Liver (tissue), 9 donors: ENCODE data around the gene LLGL2. TPM values are rescaled to one million over a fixed set of nuclear protein-coding genes. Genes with fewer than 3 reads are reported as not detected.

Experiments
- DNase-seq: peaks from one replicate; pipeline ENCODE4 v3.0.0-alpha.2; 2017; ENCODE audit warnings: low spot score
- H3K27ac ChIP-seq, 2 donors: one replicate each; pipeline ENCODE4 v1.7.0; 2013; ENCODE audit warnings: inconsistent platforms in 2 of 2, low read length in 2 of 2, control low read depth in 1 of 2, low read depth in 1 of 2, mild to moderate bottlenecking in 1 of 2
- H3K27me3 ChIP-seq, 4 donors: one replicate each; pipeline versions ENCODE4 v1.6.1 to v1.7.0; 2013; ENCODE audit warnings: low read length in 3 of 4, inconsistent platforms in 1 of 4, mild to moderate bottlenecking in 1 of 4, moderate library complexity in 1 of 4; ENCODE audit not compliant: control insufficient read depth in 4 of 4, insufficient read depth in 4 of 4
- H3K36me3 ChIP-seq, 4 donors: one replicate each; pipeline versions ENCODE4 v1.6.1 to v1.7.0; 2013; ENCODE audit warnings: low read length in 3 of 4, mild to moderate bottlenecking in 3 of 4, low read depth in 1 of 4, moderate library complexity in 1 of 4; ENCODE audit not compliant: control insufficient read depth in 4 of 4, insufficient read depth in 3 of 4
- H3K4me1 ChIP-seq, 4 donors: one replicate each; pipeline versions ENCODE4 v1.6.1 to v1.7.0; 2013; ENCODE audit warnings: low read length in 3 of 4, mild to moderate bottlenecking in 3 of 4, moderate library complexity in 1 of 4; ENCODE audit not compliant: control insufficient read depth in 4 of 4, insufficient read depth in 4 of 4
- H3K4me3 ChIP-seq, 3 donors: one replicate each; pipeline versions ENCODE4 v1.6.1 to v1.7.0; 2013; ENCODE audit warnings: low read length in 3 of 3, control low read depth in 1 of 3, low read depth in 1 of 3, mild to moderate bottlenecking in 1 of 3
- H3K9ac ChIP-seq, 2 donors: one replicate each; pipeline ENCODE4 v1.7.0; 2013; ENCODE audit warnings: low read length in 2 of 2, mild to moderate bottlenecking in 2 of 2, moderate library complexity in 2 of 2, control low read depth in 1 of 2, low read depth in 1 of 2
- H3K9me3 ChIP-seq, 4 donors: one replicate each; pipeline versions ENCODE4 v1.6.1 to v1.7.0; 2013; ENCODE audit warnings: low read length in 3 of 4; ENCODE audit not compliant: control insufficient read depth in 4 of 4
- EGR1 ChIP-seq, 2 donors: IDR thresholded peaks; 2 replicates each; pipeline ENCODE4 v1.6.1; 2016 to 2018; ENCODE audit warnings: antibody characterized with exemption in 2 of 2, low read depth in 2 of 2
- FOXA1 ChIP-seq: IDR thresholded peaks from 2 replicates; pipeline ENCODE4 v1.6.1; 2016; ENCODE audit warnings: antibody characterized with exemption
- FOXA2 ChIP-seq: IDR thresholded peaks from 2 replicates; pipeline ENCODE4 v1.6.1; 2016; ENCODE audit warnings: antibody characterized with exemption
- GABPA ChIP-seq, 2 donors: IDR thresholded peaks in 1 of 2; conservative IDR thresholded peaks in 1 of 2; 2 replicates each; pipeline ENCODE4 v1.6.1; 2016; ENCODE audit warnings: antibody characterized with exemption in 2 of 2, mild to moderate bottlenecking in 1 of 2, moderate library complexity in 1 of 2
- HNF4A ChIP-seq, 2 donors: conservative IDR thresholded peaks; 2 replicates each; pipeline ENCODE4 v1.6.1; 2016; ENCODE audit warnings: antibody characterized with exemption in 2 of 2, mild to moderate bottlenecking in 2 of 2
- HNF4G ChIP-seq: IDR thresholded peaks from 2 replicates; pipeline ENCODE4 v1.6.1; 2016; ENCODE audit warnings: antibody characterized with exemption
- JUND ChIP-seq, 2 donors: IDR thresholded peaks; 2 replicates each; pipeline ENCODE4 v1.6.1; 2016; ENCODE audit warnings: antibody characterized with exemption in 2 of 2
- MAX ChIP-seq: IDR thresholded peaks from 2 replicates; pipeline ENCODE4 v1.6.1; 2016; ENCODE audit warnings: antibody characterized with exemption
- NR2F2 ChIP-seq: IDR thresholded peaks from 2 replicates; pipeline ENCODE4 v1.6.1; 2016; ENCODE audit warnings: antibody characterized with exemption
- RAD21 ChIP-seq, 2 donors: IDR thresholded peaks; 2 replicates each; pipeline ENCODE4 v1.6.1; 2016; ENCODE audit warnings: antibody characterized with exemption in 2 of 2, mild to moderate bottlenecking in 2 of 2
- RXRA ChIP-seq, 2 donors: IDR thresholded peaks; 2 replicates each; pipeline ENCODE4 v1.6.1; 2017 to 2018; ENCODE audit warnings: antibody characterized with exemption in 2 of 2, mild to moderate bottlenecking in 1 of 2
- SP1 ChIP-seq: IDR thresholded peaks from 2 replicates; pipeline ENCODE4 v1.6.1; 2018; ENCODE audit warnings: antibody characterized with exemption, mild to moderate bottlenecking
- TAF1 ChIP-seq: conservative IDR thresholded peaks from 2 replicates; pipeline ENCODE4 v1.6.1; 2016; ENCODE audit warnings: antibody characterized with exemption, mild to moderate bottlenecking
- YY1 ChIP-seq: IDR thresholded peaks from 2 replicates; pipeline ENCODE4 v1.6.1; 2016; ENCODE audit warnings: antibody characterized with exemption, mild to moderate bottlenecking
- ZBTB33 ChIP-seq: IDR thresholded peaks from 2 replicates; pipeline ENCODE4 v1.6.1; 2016; ENCODE audit warnings: antibody characterized with exemption
- WGBS: extraction: QIAGEN DNeasy Blood & Tissue Kit; methylation state at CpG from one replicate; pipeline ENCODE4 v1.1.7; 2013; 5-methylcytosine and 5-hydroxymethylcytosine counted together
- polyA plus RNA-seq, 2 donors: library from polyadenylated mRNA; stranded (reverse) in 1 of 2; unstranded in 1 of 2; fragments of 200-250 nt in 1 of 2; fragments of >200 nt in 1 of 2; fragmentation: Nextera tagmentation in 1 of 2; extraction: Ambion mirVana in 1 of 2; gene quantifications; one replicate each; pipeline versions ENCODE4 v1.2.1 to v1.2.3, GENCODE V29; 2013 to 2015
- total RNA-seq, 2 donors: library from RNA; depleted of rRNA; stranded (reverse); fragments of >200 nt; gene quantifications; one replicate each; pipeline ENCODE4 v1.2.3, GENCODE V29; 2014
- TF ChIP-seq, protein P1 (sequence below): IDR thresholded peaks from 2 replicates; pipeline ENCODE4 v1.6.1; 2016; ENCODE audit warnings: antibody characterized with exemption
- TF ChIP-seq, protein P2 (sequence below): IDR thresholded peaks from 2 replicates; pipeline ENCODE4 v1.6.1; 2016; ENCODE audit warnings: antibody characterized with exemption, mild to moderate bottlenecking
- TF ChIP-seq, protein P3 (sequence below): fragments of 150-350 bp; IDR thresholded peaks from 2 replicates; pipeline ENCODE4 v1.5.1; 2017; ENCODE audit warnings: improper control_type of control experiment, low read depth, low read length; ENCODE audit not compliant: missing input control
- donor health status: healthy.
- donor health status: healthy.
- donor health status: healthy.
- donor health status: healthy.
- donor health status: healthy.

The LLGL2 gene
- total and polyA plus RNA-seq, 4 donors, result 23.2 to 69.6 (median 38.5) TPM

DNA sequence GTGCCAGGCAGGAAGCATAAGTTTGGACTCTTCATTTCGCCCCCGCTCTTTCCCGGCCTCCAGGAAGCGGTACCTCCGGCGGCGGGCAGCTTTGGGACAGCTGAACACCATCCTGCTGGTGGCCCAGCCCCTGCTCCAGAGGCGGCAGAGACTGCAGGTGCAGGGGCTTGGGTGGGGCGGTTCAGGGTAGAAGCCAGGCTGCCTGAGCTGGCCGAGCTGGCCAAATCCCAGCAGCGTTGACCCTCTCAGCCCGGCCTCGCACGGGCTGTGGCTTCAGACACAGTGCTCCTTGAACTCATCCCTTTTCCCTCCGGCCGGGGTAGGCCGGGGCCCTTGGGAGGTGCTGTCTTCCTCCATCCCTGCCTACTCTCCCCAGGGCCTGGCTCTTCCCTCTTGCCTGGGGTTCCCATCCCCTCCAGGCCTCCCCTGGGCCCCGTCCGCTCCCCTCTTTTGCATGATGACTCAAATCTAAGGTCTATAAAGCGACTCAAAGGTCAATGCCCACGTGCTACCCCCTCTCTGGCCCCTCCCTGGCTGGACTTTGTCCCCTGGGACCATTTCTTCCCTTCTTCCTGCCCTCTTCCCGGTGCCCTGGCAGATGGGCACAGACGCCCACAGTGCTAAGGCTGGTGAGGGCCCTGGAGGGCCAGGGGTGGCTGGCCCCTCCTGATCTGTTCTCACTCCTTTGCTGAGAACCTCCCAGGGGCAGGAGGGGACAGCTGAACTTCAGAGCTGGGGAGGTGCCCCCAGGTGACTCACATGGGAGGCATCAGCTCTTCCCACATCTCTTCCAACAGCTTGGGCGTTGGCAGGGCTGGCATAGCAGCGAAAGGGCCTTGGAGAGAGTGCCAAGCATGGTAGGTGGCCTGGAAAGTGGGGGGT is 84.8 kb downstream of the LLGL2 start:
- no peak for DNase-seq
- Histone ChIP-seq H3K9ac (no peak overlapping the region), H3K27ac (no peak overlapping the region), H3K4me1 (peaks cover 0 to 17% (median 13%) of the 10 kb centered on the region in 4 donors), H3K36me3 (peaks cover 0 to 13% (median 3%) of the 10 kb centered on the region in 4 donors), H3K4me3 (peak overlapping the region in 1 of 3 donors; percentile 9), H3K9me3 (no peaks in the 10 kb centered on the region), H3K27me3 (no peaks in the 10 kb centered on the region)
- TF ChIP-seq NR2F2 (peak; percentile 36), RXRA (IDR thresholded peaks at IDR 0.05) (peak in 1 of 2 donors; percentile 45), MAX (no peak), SP1 (peak; percentile 62), JUND (IDR thresholded peaks at IDR 0.05) (no peak), ZBTB33 (no peak), TAF1 (no peak), FOXA2 (no peak), FOXA1 (no peak), RAD21 (IDR thresholded peaks at IDR 0.05) (no peak), EGR1 (IDR thresholded peaks at IDR 0.05; ENCODE audit: low read depth in 2 of 2) (no peak), GABPA (IDR thresholded peaks at IDR 0.05 in 1 of 2, conservative IDR thresholded peaks at IDR 0.05 in 1 of 2) (no peak), HNF4G (peak; percentile 77), HNF4A (conservative IDR thresholded peaks at IDR 0.05) (peak; percentile 90 to 94), YY1 (no peak)
- TF ChIP-seq, protein P1, sequence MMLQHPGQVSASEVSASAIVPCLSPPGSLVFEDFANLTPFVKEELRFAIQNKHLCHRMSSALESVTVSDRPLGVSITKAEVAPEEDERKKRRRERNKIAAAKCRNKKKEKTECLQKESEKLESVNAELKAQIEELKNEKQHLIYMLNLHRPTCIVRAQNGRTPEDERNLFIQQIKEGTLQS, result no peak
- TF ChIP-seq, protein P2, sequence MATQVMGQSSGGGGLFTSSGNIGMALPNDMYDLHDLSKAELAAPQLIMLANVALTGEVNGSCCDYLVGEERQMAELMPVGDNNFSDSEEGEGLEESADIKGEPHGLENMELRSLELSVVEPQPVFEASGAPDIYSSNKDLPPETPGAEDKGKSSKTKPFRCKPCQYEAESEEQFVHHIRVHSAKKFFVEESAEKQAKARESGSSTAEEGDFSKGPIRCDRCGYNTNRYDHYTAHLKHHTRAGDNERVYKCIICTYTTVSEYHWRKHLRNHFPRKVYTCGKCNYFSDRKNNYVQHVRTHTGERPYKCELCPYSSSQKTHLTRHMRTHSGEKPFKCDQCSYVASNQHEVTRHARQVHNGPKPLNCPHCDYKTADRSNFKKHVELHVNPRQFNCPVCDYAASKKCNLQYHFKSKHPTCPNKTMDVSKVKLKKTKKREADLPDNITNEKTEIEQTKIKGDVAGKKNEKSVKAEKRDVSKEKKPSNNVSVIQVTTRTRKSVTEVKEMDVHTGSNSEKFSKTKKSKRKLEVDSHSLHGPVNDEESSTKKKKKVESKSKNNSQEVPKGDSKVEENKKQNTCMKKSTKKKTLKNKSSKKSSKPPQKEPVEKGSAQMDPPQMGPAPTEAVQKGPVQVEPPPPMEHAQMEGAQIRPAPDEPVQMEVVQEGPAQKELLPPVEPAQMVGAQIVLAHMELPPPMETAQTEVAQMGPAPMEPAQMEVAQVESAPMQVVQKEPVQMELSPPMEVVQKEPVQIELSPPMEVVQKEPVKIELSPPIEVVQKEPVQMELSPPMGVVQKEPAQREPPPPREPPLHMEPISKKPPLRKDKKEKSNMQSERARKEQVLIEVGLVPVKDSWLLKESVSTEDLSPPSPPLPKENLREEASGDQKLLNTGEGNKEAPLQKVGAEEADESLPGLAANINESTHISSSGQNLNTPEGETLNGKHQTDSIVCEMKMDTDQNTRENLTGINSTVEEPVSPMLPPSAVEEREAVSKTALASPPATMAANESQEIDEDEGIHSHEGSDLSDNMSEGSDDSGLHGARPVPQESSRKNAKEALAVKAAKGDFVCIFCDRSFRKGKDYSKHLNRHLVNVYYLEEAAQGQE, result no peak
- TF ChIP-seq, protein P3, sequence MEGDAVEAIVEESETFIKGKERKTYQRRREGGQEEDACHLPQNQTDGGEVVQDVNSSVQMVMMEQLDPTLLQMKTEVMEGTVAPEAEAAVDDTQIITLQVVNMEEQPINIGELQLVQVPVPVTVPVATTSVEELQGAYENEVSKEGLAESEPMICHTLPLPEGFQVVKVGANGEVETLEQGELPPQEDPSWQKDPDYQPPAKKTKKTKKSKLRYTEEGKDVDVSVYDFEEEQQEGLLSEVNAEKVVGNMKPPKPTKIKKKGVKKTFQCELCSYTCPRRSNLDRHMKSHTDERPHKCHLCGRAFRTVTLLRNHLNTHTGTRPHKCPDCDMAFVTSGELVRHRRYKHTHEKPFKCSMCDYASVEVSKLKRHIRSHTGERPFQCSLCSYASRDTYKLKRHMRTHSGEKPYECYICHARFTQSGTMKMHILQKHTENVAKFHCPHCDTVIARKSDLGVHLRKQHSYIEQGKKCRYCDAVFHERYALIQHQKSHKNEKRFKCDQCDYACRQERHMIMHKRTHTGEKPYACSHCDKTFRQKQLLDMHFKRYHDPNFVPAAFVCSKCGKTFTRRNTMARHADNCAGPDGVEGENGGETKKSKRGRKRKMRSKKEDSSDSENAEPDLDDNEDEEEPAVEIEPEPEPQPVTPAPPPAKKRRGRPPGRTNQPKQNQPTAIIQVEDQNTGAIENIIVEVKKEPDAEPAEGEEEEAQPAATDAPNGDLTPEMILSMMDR, result no peak
- 76% methylated on average over 25 of the region's 25 CpGs for WGBS
